Measurements from ENCODE around the gene SLC26A6.

The SLC26A6 gene

GRCh38 chr3:48678566-48679380, 43.5 kb upstream of the SLC26A6 start (continued):
- no peak for TF ChIP-seq GLIS3 (CRISPR knock-in tag; IDR thresholded peaks at IDR 0.05)
- no peak for TF ChIP-seq TOX (CRISPR knock-in tag; IDR thresholded peaks at IDR 0.05; ENCODE audit: borderline replicate concordance)
- no peak for TF ChIP-seq ZFP3 (CRISPR knock-in tag; IDR thresholded peaks at IDR 0.05)
- no peak for TF ChIP-seq ZNF8 (CRISPR knock-in tag; IDR thresholded peaks at IDR 0.05)
- no peak for TF ChIP-seq CREB5 (CRISPR knock-in tag; IDR thresholded peaks at IDR 0.05; ENCODE audit: low read depth)
- TF ChIP-seq RARB (CRISPR knock-in tag; IDR thresholded peaks at IDR 0.05), result no peak
- TF ChIP-seq ZNF70 (CRISPR knock-in tag; IDR thresholded peaks at IDR 0.05), result no peak

DNA sequence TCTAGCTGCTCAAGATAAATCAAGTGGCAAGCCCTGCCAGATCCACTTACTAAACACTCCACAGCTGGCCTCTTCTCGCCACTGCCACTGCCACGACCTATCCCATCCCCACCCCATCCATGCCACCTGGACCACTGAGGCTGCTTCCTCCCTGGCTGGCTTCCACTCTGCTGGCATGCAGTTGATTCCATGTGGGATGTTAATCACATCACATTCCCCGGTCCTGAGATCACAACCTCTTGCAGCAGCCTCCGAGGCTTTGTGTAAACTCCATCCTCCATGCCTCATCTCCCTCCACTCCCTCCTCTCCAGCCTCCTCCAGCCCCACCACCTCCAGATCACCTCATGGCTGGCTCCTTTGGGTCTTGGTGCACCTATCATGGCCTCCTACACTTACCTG, 42.8 kb upstream of the SLC26A6 start:
- TF ChIP-seq ZFP30 (CRISPR knock-in tag; IDR thresholded peaks at IDR 0.05) (no peak), PATZ1 (CRISPR knock-in tag; IDR thresholded peaks at IDR 0.05; ENCODE audit: borderline replicate concordance) (no peak), GLIS3 (CRISPR knock-in tag; IDR thresholded peaks at IDR 0.05) (no peak), CSDC2 (CRISPR knock-in tag; IDR thresholded peaks at IDR 0.05) (no peak), ESRRG (CRISPR knock-in tag; IDR thresholded peaks at IDR 0.05) (no peak), CSRNP3 (CRISPR knock-in tag; IDR thresholded peaks at IDR 0.05) (no peak), SNAI2 (CRISPR knock-in tag; IDR thresholded peaks at IDR 0.05) (no peak), ZNF565 (CRISPR knock-in tag; conservative IDR thresholded peaks at IDR 0.05; ENCODE audit: low read depth) (no peak), ZNF70 (CRISPR knock-in tag; IDR thresholded peaks at IDR 0.05) (no peak), ZNF8 (CRISPR knock-in tag; IDR thresholded peaks at IDR 0.05) (no peak)
- TF ChIP-seq, protein P1, sequence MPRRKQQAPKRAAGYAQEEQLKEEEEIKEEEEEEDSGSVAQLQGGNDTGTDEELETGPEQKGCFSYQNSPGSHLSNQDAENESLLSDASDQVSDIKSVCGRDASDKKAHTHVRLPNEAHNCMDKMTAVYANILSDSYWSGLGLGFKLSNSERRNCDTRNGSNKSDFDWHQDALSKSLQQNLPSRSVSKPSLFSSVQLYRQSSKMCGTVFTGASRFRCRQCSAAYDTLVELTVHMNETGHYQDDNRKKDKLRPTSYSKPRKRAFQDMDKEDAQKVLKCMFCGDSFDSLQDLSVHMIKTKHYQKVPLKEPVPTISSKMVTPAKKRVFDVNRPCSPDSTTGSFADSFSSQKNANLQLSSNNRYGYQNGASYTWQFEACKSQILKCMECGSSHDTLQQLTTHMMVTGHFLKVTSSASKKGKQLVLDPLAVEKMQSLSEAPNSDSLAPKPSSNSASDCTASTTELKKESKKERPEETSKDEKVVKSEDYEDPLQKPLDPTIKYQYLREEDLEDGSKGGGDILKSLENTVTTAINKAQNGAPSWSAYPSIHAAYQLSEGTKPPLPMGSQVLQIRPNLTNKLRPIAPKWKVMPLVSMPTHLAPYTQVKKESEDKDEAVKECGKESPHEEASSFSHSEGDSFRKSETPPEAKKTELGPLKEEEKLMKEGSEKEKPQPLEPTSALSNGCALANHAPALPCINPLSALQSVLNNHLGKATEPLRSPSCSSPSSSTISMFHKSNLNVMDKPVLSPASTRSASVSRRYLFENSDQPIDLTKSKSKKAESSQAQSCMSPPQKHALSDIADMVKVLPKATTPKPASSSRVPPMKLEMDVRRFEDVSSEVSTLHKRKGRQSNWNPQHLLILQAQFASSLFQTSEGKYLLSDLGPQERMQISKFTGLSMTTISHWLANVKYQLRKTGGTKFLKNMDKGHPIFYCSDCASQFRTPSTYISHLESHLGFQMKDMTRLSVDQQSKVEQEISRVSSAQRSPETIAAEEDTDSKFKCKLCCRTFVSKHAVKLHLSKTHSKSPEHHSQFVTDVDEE (CRISPR knock-in tag; IDR thresholded peaks at IDR 0.05), result no peak
- peak; percentile 57 for ATAC-seq

DNA sequence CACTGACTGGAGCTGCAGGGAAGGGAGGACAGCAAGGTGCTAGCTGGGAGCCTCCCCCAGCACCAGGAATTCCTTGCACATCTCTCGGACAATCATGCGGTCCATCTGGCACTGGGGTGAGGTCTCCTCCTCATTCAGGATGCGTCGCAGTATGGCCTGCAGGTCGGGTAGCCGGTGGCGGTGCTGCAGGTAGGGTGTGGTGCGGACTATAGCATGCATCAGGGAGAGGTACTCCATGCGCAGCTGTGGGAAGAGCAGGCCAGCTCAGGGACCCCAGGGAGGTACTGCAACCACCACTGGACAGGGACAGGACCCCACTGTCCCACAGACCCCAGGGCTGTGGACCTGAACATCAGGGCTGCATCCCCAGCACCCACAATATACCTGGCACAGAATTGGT, 39.2 kb upstream of the SLC26A6 start:
- no peak for ATAC-seq
- no peak for TF ChIP-seq TOX (CRISPR knock-in tag; IDR thresholded peaks at IDR 0.05; ENCODE audit: borderline replicate concordance)
- no peak for TF ChIP-seq ZNF565 (CRISPR knock-in tag; conservative IDR thresholded peaks at IDR 0.05; ENCODE audit: low read depth)
- no peak for TF ChIP-seq SNAI2 (CRISPR knock-in tag; IDR thresholded peaks at IDR 0.05)
- no peak for TF ChIP-seq ZNF70 (CRISPR knock-in tag; IDR thresholded peaks at IDR 0.05)
- TF ChIP-seq TCF4 (CRISPR knock-in tag; IDR thresholded peaks at IDR 0.05; ENCODE audit: borderline replicate concordance), result no peak
- no peak for TF ChIP-seq ZFP30 (CRISPR knock-in tag; IDR thresholded peaks at IDR 0.05)
- TF ChIP-seq OSR1 (CRISPR knock-in tag; IDR thresholded peaks at IDR 0.05), result no peak
- TF ChIP-seq, protein P1 (CRISPR knock-in tag; IDR thresholded peaks at IDR 0.05), result no peak
- TF ChIP-seq ARNTL (CRISPR knock-in tag; IDR thresholded peaks at IDR 0.05; ENCODE audit: borderline replicate concordance, low read depth), result no peak
- TF ChIP-seq GLIS3 (CRISPR knock-in tag; IDR thresholded peaks at IDR 0.05), result no peak
- no peak for TF ChIP-seq ISL1 (CRISPR knock-in tag; IDR thresholded peaks at IDR 0.05)
